Natural killer cell (primary cell): ENCODE data around the gene CTDP1. TPM values are rescaled to one million over a fixed set of nuclear protein-coding genes. Genes with fewer than 3 reads are reported as not detected.

Experiments
- ATAC-seq, 3 donors: fragments of 150-1000 bp in 2 of 3; fragments of 200-7000 bp in 1 of 3; cut with Tn5 transposase; 1 replicate in 1 of 3; 2 replicates in 2 of 3; pipeline ENCODE4 v1.10.0; 2021; ENCODE audit warnings: mild to moderate bottlenecking in 2 of 3, moderate library complexity in 2 of 3
- DNase-seq, 2 donors: peaks; one replicate each; pipeline versions ENCODE4 v3.0.0 to v3.0.0-alpha.2; 2013 to 2021; ENCODE audit warnings: mixed read lengths in 1 of 2
- H3K27ac ChIP-seq: one replicate; pipeline ENCODE4 v1.5.1; 2013; ENCODE audit warnings: mild to moderate bottlenecking, low read length
- H3K27me3 ChIP-seq: one replicate; pipeline ENCODE4 v1.6.1; 2013; ENCODE audit warnings: low read length; ENCODE audit not compliant: control insufficient read depth, insufficient read depth
- H3K36me3 ChIP-seq: one replicate; pipeline ENCODE4 v1.6.1; 2013; ENCODE audit warnings: low read length; ENCODE audit not compliant: control insufficient read depth, insufficient read depth
- H3K4me1 ChIP-seq: one replicate; pipeline ENCODE4 v1.6.1; 2013; ENCODE audit warnings: low read length; ENCODE audit not compliant: control insufficient read depth, insufficient read depth
- H3K4me3 ChIP-seq: one replicate; pipeline ENCODE4 v1.5.1; 2013; ENCODE audit warnings: low read length
- H3K9me3 ChIP-seq: one replicate; pipeline ENCODE4 v1.6.1; 2013; ENCODE audit warnings: low read length; ENCODE audit not compliant: control insufficient read depth, insufficient read depth
- H3K27ac Mint-ChIP-seq, 2 donors: one replicate each; pipeline ENCODE4 v1.8.0; 2022; ENCODE audit warnings: mild to moderate bottlenecking in 2 of 2, mixed read lengths in 2 of 2, moderate library complexity in 1 of 2
- H3K27me3 Mint-ChIP-seq, 2 donors: one replicate each; pipeline ENCODE4 v1.8.0; 2022; ENCODE audit warnings: low read depth in 2 of 2, mixed read lengths in 2 of 2
- H3K36me3 Mint-ChIP-seq: one replicate; pipeline ENCODE4 v1.8.0; 2022; ENCODE audit warnings: mixed read lengths
- H3K4me1 Mint-ChIP-seq, 2 donors: one replicate each; pipeline ENCODE4 v1.8.0; 2022; ENCODE audit warnings: mixed read lengths in 2 of 2
- H3K4me3 Mint-ChIP-seq: one replicate; pipeline ENCODE4 v1.8.0; 2022; ENCODE audit warnings: mild to moderate bottlenecking, moderate library complexity, mixed read lengths
- H3K9me3 Mint-ChIP-seq, 2 donors: one replicate each; pipeline ENCODE4 v1.8.0; 2022; ENCODE audit warnings: mixed read lengths in 2 of 2
- CTCF ChIP-seq: fragments of 200-600 bp; IDR thresholded peaks from one replicate; pipeline ENCODE4 v1.8.0; 2022; ENCODE audit warnings: antibody characterized with exemption
- WGBS: methylation state at CpG from one replicate; pipeline ENCODE4 v1.1.7; 2013; ENCODE audit warnings: missing lambda C conversion rate; ENCODE audit not compliant: insufficient coverage; 5-methylcytosine and 5-hydroxymethylcytosine counted together
- intact Hi-C: fragments of 100-400 bp; cut with micrococcal nuclease; formaldehyde crosslinking; loops from one replicate; pipeline ENCODE4 v1.14.2; 2022
- total RNA-seq, 4 donors: library from RNA; stranded (reverse); fragments of 120-200 nt in 1 of 4; gene quantifications; one replicate each; pipeline versions ENCODE4 v1.2.3 to v1.2.4, GENCODE V29; 2013 to 2022

The CTDP1 gene
- total RNA-seq, 3 donors from 2014 or later (not counting 1 experiment from before 2014, with no cell fraction given), result 66.9 to 89.4 (median 77.1) TPM

- intact Hi-C loops, result no loop called here
- ATAC-seq, result no peak
- Histone ChIP-seq H3K4me1 (no peaks in the 10 kb centered on the region), H3K27ac (no peak overlapping the region), H3K9me3 (no peaks in the 10 kb centered on the region), H3K4me3 (no peak overlapping the region), H3K27me3 (no peaks in the 10 kb centered on the region), H3K36me3 (no peaks in the 10 kb centered on the region)
- H3K27ac Mint-ChIP-seq, result no peak overlapping the region
- H3K4me1 Mint-ChIP-seq, result no peaks in the 10 kb centered on the region
- DNase-seq, result no peak
- H3K27me3 Mint-ChIP-seq, result peaks cover 0 to 3% of the 10 kb centered on the region in 2 donors
- peaks cover 0 to 3% of the 10 kb centered on the region in 2 donors for H3K9me3 Mint-ChIP-seq
- no peak overlapping the region for H3K4me3 Mint-ChIP-seq
- H3K36me3 Mint-ChIP-seq, result no peaks in the 10 kb centered on the region
- TF ChIP-seq CTCF, result no peak
- WGBS, result 91% methylated on average over 24 of the region's 24 CpGs
Measured at GRCh38 chr18:79770826-79771225, 91.2 kb downstream of the CTDP1 start.

GRCh38 chr18:79771446-79772107 is 92.0 kb downstream of the CTDP1 start:
- Histone ChIP-seq H3K27me3 (no peaks in the 10 kb centered on the region), H3K36me3 (no peaks in the 10 kb centered on the region), H3K4me1 (no peaks in the 10 kb centered on the region), H3K4me3 (no peak overlapping the region), H3K9me3 (no peaks in the 10 kb centered on the region), H3K27ac (no peak overlapping the region)
- Mint-ChIP-seq H3K4me3 (no peak overlapping the region), H3K27me3 (peaks cover 0 to 3% of the 10 kb centered on the region in 2 donors), H3K9me3 (peaks cover 0 to 3% of the 10 kb centered on the region in 2 donors), H3K4me1 (no peaks in the 10 kb centered on the region), H3K27ac (no peak overlapping the region), H3K36me3 (no peaks in the 10 kb centered on the region)
- 86% methylated on average over 35 of the region's 35 CpGs for WGBS
- intact Hi-C loops, result no loop called here
- ATAC-seq, result no peak
- no peak for TF ChIP-seq CTCF
- no peak for DNase-seq

- H3K9me3 ChIP-seq, result no peaks in the 10 kb centered on the region
- H3K36me3 Mint-ChIP-seq, result no peaks in the 10 kb centered on the region
- no peak overlapping the region for H3K27ac Mint-ChIP-seq
- H3K27ac ChIP-seq, result no peak overlapping the region
- peaks cover 0 to 5% of the 10 kb centered on the region in 2 donors for H3K27me3 Mint-ChIP-seq
- H3K4me1 Mint-ChIP-seq, result no peaks in the 10 kb centered on the region
- WGBS, result 87% methylated on average over 38 of the region's 38 CpGs
- no peak for DNase-seq
- H3K36me3 ChIP-seq, result no peaks in the 10 kb centered on the region
- TF ChIP-seq CTCF, result no peak
- no peaks in the 10 kb centered on the region for H3K27me3 ChIP-seq
- no peaks in the 10 kb centered on the region for H3K4me1 ChIP-seq
- H3K9me3 Mint-ChIP-seq, result peaks cover 0 to 3% of the 10 kb centered on the region in 2 donors
- H3K4me3 ChIP-seq, result no peak overlapping the region
- ATAC-seq, result no peak
- H3K4me3 Mint-ChIP-seq, result no peak overlapping the region
- intact Hi-C loops, result no loop called here
Measured at GRCh38 chr18:79772108-79772864, 92.7 kb downstream of the CTDP1 start.
